Astrocyte of the spinal cord (primary cell): ENCODE measurements around the gene TAF9.

Experiments used
- DNase-seq: peaks from one replicate; pipeline ENCODE4 v3.0.0; 2011; ENCODE audit warnings: low read depth, low spot score
- H3K4me3 ChIP-seq: 2 replicates; pipeline ENCODE4 v1.5.1; 2011; ENCODE audit warnings: low read depth, mild to moderate bottlenecking, low read length, moderate library complexity
- in situ Hi-C: cut with HindIII; loops from 2 replicates; pipeline ENCODE4 v1.10.0; 2017; ENCODE audit warnings: low sequenced_read_pairs
- TF ChIP-seq, protein P1 (sequence below): IDR thresholded peaks from 2 replicates; pipeline ENCODE4 v1.5.1; 2012; ENCODE audit warnings: low read depth, mild to moderate bottlenecking, low read length, inconsistent platforms

Gene TAF9

GRCh38 chr5:69367697-69368279, 1.5 kb downstream of the TAF9 start:
- in situ Hi-C loops, result no loop called here
- TF ChIP-seq, protein P1, sequence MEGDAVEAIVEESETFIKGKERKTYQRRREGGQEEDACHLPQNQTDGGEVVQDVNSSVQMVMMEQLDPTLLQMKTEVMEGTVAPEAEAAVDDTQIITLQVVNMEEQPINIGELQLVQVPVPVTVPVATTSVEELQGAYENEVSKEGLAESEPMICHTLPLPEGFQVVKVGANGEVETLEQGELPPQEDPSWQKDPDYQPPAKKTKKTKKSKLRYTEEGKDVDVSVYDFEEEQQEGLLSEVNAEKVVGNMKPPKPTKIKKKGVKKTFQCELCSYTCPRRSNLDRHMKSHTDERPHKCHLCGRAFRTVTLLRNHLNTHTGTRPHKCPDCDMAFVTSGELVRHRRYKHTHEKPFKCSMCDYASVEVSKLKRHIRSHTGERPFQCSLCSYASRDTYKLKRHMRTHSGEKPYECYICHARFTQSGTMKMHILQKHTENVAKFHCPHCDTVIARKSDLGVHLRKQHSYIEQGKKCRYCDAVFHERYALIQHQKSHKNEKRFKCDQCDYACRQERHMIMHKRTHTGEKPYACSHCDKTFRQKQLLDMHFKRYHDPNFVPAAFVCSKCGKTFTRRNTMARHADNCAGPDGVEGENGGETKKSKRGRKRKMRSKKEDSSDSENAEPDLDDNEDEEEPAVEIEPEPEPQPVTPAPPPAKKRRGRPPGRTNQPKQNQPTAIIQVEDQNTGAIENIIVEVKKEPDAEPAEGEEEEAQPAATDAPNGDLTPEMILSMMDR, result no peak
- peak overlapping the region; percentile 92 for H3K4me3 ChIP-seq
- no peak for DNase-seq

DNA sequence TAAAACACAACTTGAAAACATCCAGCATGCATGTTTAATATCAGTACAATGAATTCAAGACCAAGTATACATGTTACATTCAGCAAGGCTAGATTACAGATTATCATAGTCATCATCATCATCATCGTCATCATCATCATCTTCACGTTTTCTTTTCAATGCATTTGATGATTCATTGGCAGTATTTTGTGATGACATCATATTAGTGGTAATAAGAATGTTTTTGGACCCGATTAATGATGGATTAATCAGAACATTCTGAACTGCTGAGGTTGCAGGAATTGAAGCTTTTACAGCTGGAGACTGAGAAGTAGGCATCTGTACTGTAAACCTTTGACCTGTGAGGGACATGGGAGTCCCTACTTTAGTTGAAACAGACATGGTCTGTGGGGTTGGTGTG, 4.5 kb downstream of the TAF9 start:
- in situ Hi-C loops, result no loop called here

DNA sequence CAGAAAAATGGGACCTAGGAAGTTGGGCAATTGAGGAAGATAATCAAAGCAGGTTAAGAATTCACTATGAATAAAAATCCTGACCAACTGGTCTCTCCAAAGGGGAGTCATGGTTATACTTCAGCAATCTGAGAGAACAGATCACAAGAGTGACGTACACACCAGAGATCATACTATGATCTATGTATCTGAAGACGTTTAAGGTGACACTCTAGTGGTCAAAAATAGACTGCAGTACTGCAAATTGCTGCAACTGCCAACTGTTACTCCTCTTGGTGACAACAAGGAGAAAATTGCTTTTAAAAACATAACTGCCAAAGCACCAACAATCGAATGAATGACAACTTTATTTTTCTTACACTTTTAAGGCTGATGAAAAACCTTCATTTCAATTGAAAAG, 4.9 kb downstream of the TAF9 start:
- H3K4me3 ChIP-seq, result no peak overlapping the region
- peak; percentile 12 for DNase-seq
- in situ Hi-C loops, result no loop called here
- TF ChIP-seq, protein P1, result peak; percentile 27

More for the DNA sequence above, 4.5 kb downstream of the TAF9 start:
- H3K4me3 ChIP-seq, result no peak overlapping the region
- TF ChIP-seq, protein P1, result no peak
- no peak for DNase-seq

- TF ChIP-seq, protein P1, result no peak
- in situ Hi-C loops, result no loop called here
- DNase-seq, result no peak
- H3K4me3 ChIP-seq, result no peak overlapping the region
These were observed 8.9 kb downstream of the TAF9 start for GRCh38 chr5:69360442-69360841.

DNA sequence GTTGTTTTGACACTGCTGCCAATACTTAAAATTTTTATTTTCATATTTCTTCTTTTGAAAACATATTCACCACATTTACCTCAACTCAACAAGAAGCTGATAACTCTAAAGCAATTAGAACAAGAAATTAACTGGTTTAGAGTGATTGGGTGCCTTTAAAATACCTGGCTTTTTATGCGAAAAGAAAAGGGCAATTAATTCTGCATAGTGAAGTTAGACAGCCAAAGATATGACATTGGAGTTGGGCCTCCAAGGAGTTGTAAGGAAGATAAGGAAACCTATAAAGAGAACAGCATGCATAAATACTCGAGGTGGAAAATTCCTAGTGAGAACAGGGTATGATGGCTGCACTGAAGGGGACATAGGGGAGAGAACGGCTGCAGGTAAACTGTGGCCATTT, 9.6 kb downstream of the TAF9 start:
- TF ChIP-seq, protein P1, result no peak
- in situ Hi-C loops, result no loop called here
- DNase-seq, result no peak
- H3K4me3 ChIP-seq, result no peak overlapping the region

GRCh38 chr5:69350664-69351063, 18.7 kb downstream of the TAF9 start:
- in situ Hi-C loops, result no loop called here
- TF ChIP-seq, protein P1, result no peak
- no peak for DNase-seq
- H3K4me3 ChIP-seq, result no peak overlapping the region
